NCI-H2196 (cell line): ENCODE data around the gene UPF1.
"Not testable (repeated sequence)": the region's sequence is repeated elsewhere in the genome, so short reads cannot be mapped to it uniquely, and the experiment has no call there.

Experiments
- DNase-seq: peaks from one replicate; lab custom pipeline; 2025; ENCODE audit not compliant: unreplicated experiment; lab: John Stamatoyannopoulos, UW

Gene UPF1

GRCh38 chr19:18798384-18799352 lies 33.1 kb upstream of the UPF1 start:
- no peak for DNase-seq

- DNase-seq, result no peak
These were observed 32.3 kb upstream of the UPF1 start for GRCh38 chr19:18799389-18799970.

- DNase-seq, result no peak
These were observed 31.7 kb upstream of the UPF1 start for GRCh38 chr19:18800079-18800478.

GRCh38 chr19:18800636-18801035 lies 31.1 kb upstream of the UPF1 start:
- DNase-seq, result no peak

- DNase-seq, result no peak
These were observed 29.4 kb upstream of the UPF1 start for GRCh38 chr19:18802354-18802753.

GRCh38 chr19:18803550-18804138 lies 28.1 kb upstream of the UPF1 start:
- DNase-seq, result no peak

GRCh38 chr19:18804139-18804601 lies 27.6 kb upstream of the UPF1 start:
- no peak for DNase-seq

- no peak for DNase-seq
These were observed 27.1 kb upstream of the UPF1 start for GRCh38 chr19:18804643-18805042.

GRCh38 chr19:18807861-18808331 lies 23.9 kb upstream of the UPF1 start:
- DNase-seq, result no peak

- DNase-seq, result no peak
These were observed 22.4 kb upstream of the UPF1 start for GRCh38 chr19:18809149-18809868.

GRCh38 chr19:18811638-18812037 lies 20.1 kb upstream of the UPF1 start:
- DNase-seq, result not testable (repeated sequence)

GRCh38 chr19:18814063-18814462 lies 17.7 kb upstream of the UPF1 start:
- DNase-seq, result no peak

- DNase-seq, result no peak
These were observed 16.1 kb upstream of the UPF1 start for GRCh38 chr19:18815673-18816072.

GRCh38 chr19:18816645-18817044 lies 15.1 kb upstream of the UPF1 start:
- not testable (repeated sequence) for DNase-seq

- DNase-seq, result no peak
These were observed 14.2 kb upstream of the UPF1 start for GRCh38 chr19:18817574-18817973.

GRCh38 chr19:18828786-18829185 lies 3.0 kb upstream of the UPF1 start:
- DNase-seq, result no peak

GRCh38 chr19:18830488-18830887 lies 1.3 kb upstream of the UPF1 start:
- DNase-seq, result no peak

- no peak for DNase-seq
These were observed 764 bp downstream of the UPF1 start for GRCh38 chr19:18832306-18833140.

- DNase-seq, result no peak
These were observed 1.4 kb downstream of the UPF1 start for GRCh38 chr19:18833141-18833476.
